Epithelial cell of umbilical artery (primary cell): ENCODE measurements around the gene BLVRA. TPM values are rescaled to one million over a fixed set of nuclear protein-coding genes. Genes with fewer than 3 reads are reported as not detected.

ENCODE experiments used
- total RNA-seq: library from RNA; depleted of rRNA; stranded (reverse); fragments of >200 nt; gene quantifications from 2 replicates; pipeline ENCODE4 v1.2.3, GENCODE V29; 2014

BLVRA gene, protein sequence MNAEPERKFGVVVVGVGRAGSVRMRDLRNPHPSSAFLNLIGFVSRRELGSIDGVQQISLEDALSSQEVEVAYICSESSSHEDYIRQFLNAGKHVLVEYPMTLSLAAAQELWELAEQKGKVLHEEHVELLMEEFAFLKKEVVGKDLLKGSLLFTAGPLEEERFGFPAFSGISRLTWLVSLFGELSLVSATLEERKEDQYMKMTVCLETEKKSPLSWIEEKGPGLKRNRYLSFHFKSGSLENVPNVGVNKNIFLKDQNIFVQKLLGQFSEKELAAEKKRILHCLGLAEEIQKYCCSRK
- 32.8 and 47.3 TPM in 2 replicates for total RNA-seq

DNA sequence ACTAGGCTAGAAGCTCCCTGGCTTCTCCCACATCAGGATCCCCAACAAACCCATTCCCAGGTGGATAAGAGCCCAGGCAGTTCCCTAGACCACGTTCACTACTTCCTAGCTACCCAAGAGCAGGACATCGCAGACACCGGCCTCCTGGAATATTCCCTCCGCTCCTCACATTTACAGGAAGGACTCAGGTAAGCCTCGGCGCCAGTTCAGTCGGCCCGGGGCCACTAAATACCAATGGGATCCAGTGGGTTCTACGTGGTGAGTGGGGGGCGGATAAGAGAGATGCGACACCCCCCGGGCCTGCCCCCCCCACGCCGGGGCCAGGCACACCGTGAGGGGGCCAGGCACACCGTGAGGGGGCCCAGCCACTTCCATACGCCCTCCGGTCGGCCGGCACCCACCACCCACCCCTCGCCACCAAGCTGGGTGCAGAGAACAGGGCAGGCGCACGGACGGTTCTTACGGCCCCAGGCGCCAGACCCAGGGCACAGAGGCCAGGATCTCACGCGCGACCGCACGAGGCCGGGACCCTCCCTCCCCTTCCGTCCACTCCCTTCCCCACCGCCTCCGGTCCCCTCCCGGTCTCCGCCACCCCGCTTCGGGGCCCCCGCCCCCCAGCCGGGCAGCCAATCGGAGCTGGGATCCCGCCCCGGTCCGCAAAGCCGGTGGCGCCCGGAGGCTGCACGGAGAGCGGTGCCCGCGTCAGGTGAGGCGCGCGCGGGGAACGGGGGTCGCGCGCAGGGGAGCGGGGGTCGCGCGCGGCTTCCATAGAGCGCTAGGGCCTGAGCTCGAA lies at the start of gene BLVRA:
TSS of gene BLVRA (plus strand) at position 652 of the 793 bp plus-strand sequence. CDS start 12,479 bp downstream, outside the sequence.

DNA sequence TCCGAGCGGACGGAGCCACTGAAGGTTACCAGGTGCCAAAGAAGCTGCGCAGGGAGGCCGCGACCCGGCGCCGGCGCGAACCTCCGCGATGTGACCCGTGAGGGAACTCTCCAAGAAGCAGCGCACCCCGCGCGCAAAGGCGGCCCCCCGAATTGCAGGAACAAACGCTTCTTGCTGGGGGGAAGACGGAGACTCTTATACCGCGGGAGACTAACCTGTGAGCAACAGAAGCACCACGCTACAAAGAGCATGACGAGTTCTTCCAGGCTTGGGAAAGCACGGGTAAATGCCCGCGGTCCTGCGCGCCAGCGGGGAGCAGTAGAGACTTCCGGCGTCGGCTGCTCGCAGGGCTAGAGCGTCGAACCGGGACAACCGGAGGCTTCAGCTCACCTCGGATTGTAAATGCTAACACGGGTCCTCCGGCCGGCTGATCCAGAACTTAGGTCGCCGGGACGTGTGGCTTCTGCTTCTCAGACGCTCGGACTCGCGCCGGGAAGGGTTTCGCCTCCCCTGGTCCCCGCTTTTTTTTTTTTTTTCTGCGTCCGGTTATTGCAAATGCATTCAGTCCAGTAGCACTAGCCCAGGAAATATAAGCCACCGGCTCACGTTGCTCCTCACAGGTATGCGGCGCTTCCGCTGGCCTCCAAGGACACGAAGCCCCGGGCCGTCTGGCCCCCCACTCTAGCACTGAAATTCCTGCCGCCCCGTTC lies 29.1 kb upstream of the BLVRA start, which contains the start of gene COA1:
TSS of gene COA1 (minus strand) at position 310 of the 710 bp plus-strand sequence. CDS start 80,909 bp downstream, outside the sequence.

Other genes with a start within 250 kb of the BLVRA start
- 61.6 and 75.0 TPM in 2 replicates for gene STK17A, start 175.6 kb upstream of the BLVRA start, total RNA-seq
- gene COA1, start 29.2 kb upstream of the BLVRA start, total RNA-seq = 69.2 and 71.1 TPM in 2 replicates
- gene MRPS24, start 110.8 kb downstream of the BLVRA start, total RNA-seq = 85.0 and 89.0 TPM in 2 replicates
- 20.5 and 35.4 TPM in 2 replicates for gene URGCP, start 147.9 kb downstream of the BLVRA start, total RNA-seq
- 6.8 and 7.4 TPM in 2 replicates for gene UBE2D4, start 167.8 kb downstream of the BLVRA start, total RNA-seq
- gene SPDYE1, start 239.2 kb downstream of the BLVRA start, total RNA-seq = not detected in 2 replicates